ENCODE results near the gene NTNG1. TPM values are rescaled to one million over a fixed set of nuclear protein-coding genes. Genes with fewer than 3 reads are reported as not detected.

The NTNG1 gene
- total RNA-seq, 1 donor from 2014 or later: 0.79 TPM

GRCh38 chr1:107220036-107220435 lies 79.2 kb downstream of the NTNG1 start:
- TF ChIP-seq EZH2phosphoT487 (IDR thresholded peaks at IDR 0.05) (no peak), CTCF (IDR thresholded peaks at IDR 0.05) (no peak), EZH2 (IDR thresholded peaks at IDR 0.05) (no peak)
- no peaks in the 10 kb centered on the region for H4K20me1 ChIP-seq (ENCODE audit: low read depth)
- no peaks in the 10 kb centered on the region for H3K9me3 ChIP-seq (ENCODE audit: low read depth)
- H3K79me2 ChIP-seq (ENCODE audit: low read depth): no peaks in the 10 kb centered on the region
- no peak overlapping the region for H2AFZ ChIP-seq (replicated peaks)
- Mint-ChIP-seq H3K27me3 (ENCODE audit: insufficient read depth, low read depth) (peaks cover 2% of the 10 kb centered on the region), H3K27ac (no peak overlapping the region), H3K36me3 (no peaks in the 10 kb centered on the region), H3K4me3 (no peak overlapping the region), H3K9me3 (peaks cover 14% of the 10 kb centered on the region), H3K4me1 (no peaks in the 10 kb centered on the region)
- no peaks in the 10 kb centered on the region for H3F3A ChIP-seq (ENCODE audit: low read depth)
- H3K4me1 ChIP-seq: no peaks in the 10 kb centered on the region
- DNase-seq (ENCODE audit: low spot score): no peak
- H3K4me3 ChIP-seq: no peak overlapping the region
- H3K36me3 ChIP-seq: no peaks in the 10 kb centered on the region
- no peak overlapping the region for H3K4me2 ChIP-seq
- no peak overlapping the region for H3K27ac ChIP-seq
- no peaks in the 10 kb centered on the region for H3K27me3 ChIP-seq
- H3K9ac ChIP-seq: no peak overlapping the region

- H2AFZ ChIP-seq (replicated peaks): no peak overlapping the region
- no peak for DNase-seq (ENCODE audit: low spot score)
- H3K79me2 ChIP-seq (ENCODE audit: low read depth): no peaks in the 10 kb centered on the region
- Mint-ChIP-seq H3K4me3 (no peak overlapping the region), H3K4me1 (no peaks in the 10 kb centered on the region), H3K9me3 (no peaks in the 10 kb centered on the region), H3K27ac (no peak overlapping the region), H3K27me3 (ENCODE audit: insufficient read depth, low read depth) (no peaks in the 10 kb centered on the region), H3K36me3 (no peaks in the 10 kb centered on the region)
- no peak for TF ChIP-seq EZH2 (IDR thresholded peaks at IDR 0.05)
- no peak for TF ChIP-seq CTCF (IDR thresholded peaks at IDR 0.05)
- no peak for TF ChIP-seq EZH2phosphoT487 (IDR thresholded peaks at IDR 0.05)
- H3F3A ChIP-seq (ENCODE audit: low read depth): no peaks in the 10 kb centered on the region
- H3K4me1 ChIP-seq: no peaks in the 10 kb centered on the region
- H3K27me3 ChIP-seq: no peaks in the 10 kb centered on the region
- no peak overlapping the region for H3K4me3 ChIP-seq
- no peaks in the 10 kb centered on the region for H3K9me3 ChIP-seq (ENCODE audit: low read depth)
- H3K27ac ChIP-seq: no peak overlapping the region
- no peak overlapping the region for H3K4me2 ChIP-seq
- no peak overlapping the region for H3K9ac ChIP-seq
- no peaks in the 10 kb centered on the region for H3K36me3 ChIP-seq
- no peaks in the 10 kb centered on the region for H4K20me1 ChIP-seq (ENCODE audit: low read depth)
Observed at GRCh38 chr1:107225706-107226105, 84.9 kb downstream of the NTNG1 start.

GRCh38 chr1:107228704-107229371 lies 88.0 kb downstream of the NTNG1 start:
- no peaks in the 10 kb centered on the region for H3K36me3 Mint-ChIP-seq
- DNase-seq (ENCODE audit: low spot score): no peak
- H3K4me3 Mint-ChIP-seq: no peak overlapping the region
- no peaks in the 10 kb centered on the region for H3K9me3 Mint-ChIP-seq
- Histone ChIP-seq H3F3A (ENCODE audit: low read depth) (no peaks in the 10 kb centered on the region), H3K27ac (no peak overlapping the region), H3K27me3 (no peaks in the 10 kb centered on the region), H3K4me3 (no peak overlapping the region), H3K4me2 (no peak overlapping the region), H4K20me1 (ENCODE audit: low read depth) (no peaks in the 10 kb centered on the region), H3K79me2 (ENCODE audit: low read depth) (no peaks in the 10 kb centered on the region), H3K4me1 (no peaks in the 10 kb centered on the region), H2AFZ (replicated peaks) (no peak overlapping the region), H3K9me3 (ENCODE audit: low read depth) (no peaks in the 10 kb centered on the region), H3K36me3 (no peaks in the 10 kb centered on the region), H3K9ac (no peak overlapping the region)
- H3K27ac Mint-ChIP-seq: no peak overlapping the region
- H3K4me1 Mint-ChIP-seq: no peaks in the 10 kb centered on the region
- H3K27me3 Mint-ChIP-seq (ENCODE audit: insufficient read depth, low read depth): no peaks in the 10 kb centered on the region
- TF ChIP-seq EZH2phosphoT487 (IDR thresholded peaks at IDR 0.05) (no peak), EZH2 (IDR thresholded peaks at IDR 0.05) (no peak), CTCF (IDR thresholded peaks at IDR 0.05) (no peak)

Measured in neural progenitor cell (in vitro differentiated cells).